Measurements from ENCODE around the gene VPS41. TPM values are rescaled to one million over a fixed set of nuclear protein-coding genes. Genes with fewer than 3 reads are reported as not detected.

Gene VPS41
- total and polyA plus RNA-seq, 2 of the 13 experiments (the other 11 are each of a cell fraction or from before 2014, with no cell fraction given), result 12.1 to 43.4 TPM

- H3K27ac ChIP-seq (ENCODE audit: extremely low read length, insufficient read depth, low read length), result no peak overlapping the region
- H3K4me3 ChIP-seq (replicated peaks in 1 of 3; ENCODE audit: insufficient read depth in 1 of 3, low read depth in 2 of 3, low read length in 3 of 3), result no peak overlapping the region
- H3K4me2 ChIP-seq (ENCODE audit: low read depth, low read length), result no peak overlapping the region
- H3K9ac ChIP-seq (ENCODE audit: insufficient read depth, low read depth, low read length), result no peak overlapping the region
- H2AFZ ChIP-seq (ENCODE audit: low read length), result no peak overlapping the region
- intact Hi-C loops (cut with micrococcal nuclease; ENCODE audit: unreplicated experiment), result no loop called here
- no peaks in the 10 kb centered on the region for H3K79me2 ChIP-seq (ENCODE audit: insufficient read depth, low read length)
- H3K36me3 ChIP-seq (replicated peaks in 1 of 2; ENCODE audit: control insufficient read depth in 1 of 2, insufficient read depth in 2 of 2, low read length in 2 of 2), result no peaks in the 10 kb centered on the region
- 5% methylated on average over 1 of the region's 1 CpG for WGBS (ENCODE audit: low lambda C conversion rate)
- no peaks in the 10 kb centered on the region for H3K27me3 ChIP-seq (ENCODE audit: control insufficient read depth in 1 of 2, insufficient read depth in 2 of 2, low read length in 2 of 2)
- no peaks in the 10 kb centered on the region for H3K4me1 ChIP-seq (ENCODE audit: insufficient read depth, low read length)
- POLR2A ChIA-PET, result no interaction called here
- no peak for ATAC-seq
- in situ Hi-C loops (cut with HindIII; ENCODE audit: extremely low pct_ligation_motif_present, low pct_unique_long_range_greater_than_20kb), result no loop called here
- FAIRE-seq, result no peak
- DNase-seq (ENCODE audit: low spot score), result no peak
- no peak for TF ChIP-seq JUND (CRISPR knock-in tag; IDR thresholded peaks at IDR 0.05)
- TF ChIP-seq ZC3H13 (CRISPR knock-in tag; IDR thresholded peaks at IDR 0.05), result no peak
- TF ChIP-seq IRX3 (CRISPR knock-in tag; IDR thresholded peaks at IDR 0.05; ENCODE audit: borderline replicate concordance, low read depth), result no peak
- TF ChIP-seq TBX3 (IDR thresholded peaks at IDR 0.05; ENCODE audit: borderline replicate concordance), result no peak
- TF ChIP-seq CAMTA2 (CRISPR knock-in tag; IDR thresholded peaks at IDR 0.05; ENCODE audit: borderline replicate concordance), result no peak
- no peak for TF ChIP-seq ZNF691 (CRISPR knock-in tag; IDR thresholded peaks at IDR 0.05; ENCODE audit: borderline replicate concordance, low read depth)
- no peak for TF ChIP-seq GABPA (IDR thresholded peaks at IDR 0.05; ENCODE audit: low read depth, low read length)
- TF ChIP-seq GABPA (CRISPR knock-in tag; IDR thresholded peaks at IDR 0.05; ENCODE audit: low read depth), result no peak
- TF ChIP-seq ZBTB40 (IDR thresholded peaks at IDR 0.05), result no peak
- no peak for TF ChIP-seq ZBTB40 (CRISPR knock-in tag; IDR thresholded peaks at IDR 0.05)
- no peak for TF ChIP-seq ZNF841 (CRISPR knock-in tag; IDR thresholded peaks at IDR 0.05; ENCODE audit: borderline replicate concordance)
- TF ChIP-seq TGIF2 (CRISPR knock-in tag; IDR thresholded peaks at IDR 0.05), result no peak
- no peak for TF ChIP-seq ZBTB2 (CRISPR knock-in tag; IDR thresholded peaks at IDR 0.05; ENCODE audit: low read depth)
- H3K9me3 ChIP-seq (ENCODE audit: low read length), result no peaks in the 10 kb centered on the region
- CTCF ChIA-PET (ENCODE audit: low intra/inter-chr PET ratio, low total read pairs), result no interaction called here
- no peaks in the 10 kb centered on the region for H4K20me1 ChIP-seq (ENCODE audit: insufficient read depth, low read length)
- no TSS peak for BruUV-seq (replicated peaks)
Measured at GRCh38 chr7:38953227-38953626, 44.2 kb upstream of the VPS41 start.

Measured in HepG2 (cell line).